Measurements from ENCODE around the gene CLEC20A.

GRCh38 chr1:178494569-178494971 lies 2.2 kb downstream of the CLEC20A start:
- TF ChIP-seq CTCF (IDR thresholded peaks at IDR 0.05) (no peak), POLR2A (IDR thresholded peaks at IDR 0.05) (no peak)

All from adrenal gland (tissue), 5 donors.